Measurements from ENCODE around the gene DPM3.
"Not testable (repeated sequence)": the region's sequence is repeated elsewhere in the genome, so short reads cannot be mapped to it uniquely, and the experiment has no call there.

Gene DPM3

GRCh38 chr1:155175281-155175926, 35.1 kb upstream of the DPM3 start:
- no peak for DNase-seq

GRCh38 chr1:155174324-155175280, 34.3 kb upstream of the DPM3 start:
- no peak for DNase-seq

- DNase-seq: peak; percentile 76
These were observed 33.4 kb upstream of the DPM3 start, which contains the start of gene TRIM46 for GRCh38 chr1:155173478-155174323. Gene TRIM46 (plus strand): TSS chr1:155173849. CDS start chr1:155173967, 118 bp downstream.

GRCh38 chr1:155172732-155173477, 32.6 kb upstream of the DPM3 start, which contains the start of gene KRTCAP2:
Gene KRTCAP2 (minus strand): TSS chr1:155173304. CDS start chr1:155173224, 80 bp downstream.
- DNase-seq: peak; percentile 95

GRCh38 chr1:155171836-155172731, 31.8 kb upstream of the DPM3 start:
- DNase-seq: no peak

- DNase-seq: no peak
These were observed 30.5 kb upstream of the DPM3 start for GRCh38 chr1:155170806-155171205.

- DNase-seq: no peak
These were observed 29.9 kb upstream of the DPM3 start for GRCh38 chr1:155170101-155170785.

- DNase-seq: no peak
These were observed 29.2 kb upstream of the DPM3 start for GRCh38 chr1:155169541-155169940.

- DNase-seq: no peak
These were observed 28.3 kb upstream of the DPM3 start for GRCh38 chr1:155168456-155169210.

GRCh38 chr1:155168105-155168445, 27.7 kb upstream of the DPM3 start:
- not testable (repeated sequence) for DNase-seq

- peak; percentile 93 for DNase-seq
These were observed 27.1 kb upstream of the DPM3 start for GRCh38 chr1:155167166-155168104.

- peak; percentile 31 for DNase-seq
These were observed 26.3 kb upstream of the DPM3 start for GRCh38 chr1:155166471-155167165.

GRCh38 chr1:155166051-155166470, 25.7 kb upstream of the DPM3 start:
- DNase-seq: no peak

GRCh38 chr1:155164625-155165024, 24.3 kb upstream of the DPM3 start:
- not testable (repeated sequence) for DNase-seq

- not testable (repeated sequence) for DNase-seq
These were observed 23.5 kb upstream of the DPM3 start for GRCh38 chr1:155163785-155164184.

GRCh38 chr1:155162631-155163030, 22.3 kb upstream of the DPM3 start:
- not testable (repeated sequence) for DNase-seq

- DNase-seq: no peak
These were observed 19.8 kb upstream of the DPM3 start for GRCh38 chr1:155160128-155160527.

GRCh38 chr1:155158991-155159390, 18.7 kb upstream of the DPM3 start:
- DNase-seq: no peak
